ENCODE data around the gene CDH15.
A peak's percentile ranks its signal among the peaks of the same experiment; 100 is the strongest.

CDH15 gene

GRCh38 chr16:89171216-89172170 lies at the start of gene CDH15:
CDH15 (plus strand) TSS chr16:89171748; CDS start chr16:89171832, 84 bp downstream.
- DNase-seq (ENCODE audit: low spot score) = peak; percentile 97
- peak; percentile 89 for FAIRE-seq

- no peak for FAIRE-seq
- DNase-seq (ENCODE audit: low spot score) = no peak
Measured at GRCh38 chr16:89122322-89122851, 49.2 kb upstream of the CDH15 start.

GRCh38 chr16:89123001-89123830 lies 48.3 kb upstream of the CDH15 start:
- FAIRE-seq = no peak
- no peak for DNase-seq (ENCODE audit: low spot score)

- FAIRE-seq = peak; percentile 93
- DNase-seq (ENCODE audit: low spot score) = no peak
Measured at GRCh38 chr16:89123831-89124100, 47.8 kb upstream of the CDH15 start.

GRCh38 chr16:89129378-89129777 lies 42.2 kb upstream of the CDH15 start:
- no peak for DNase-seq (ENCODE audit: low spot score)
- FAIRE-seq = no peak

- DNase-seq (ENCODE audit: low spot score) (no peak), FAIRE-seq (no peak)
Measured at GRCh38 chr16:89130448-89130847, 41.1 kb upstream of the CDH15 start.

- DNase-seq (ENCODE audit: low spot score) (no peak), FAIRE-seq (no peak)
Measured at GRCh38 chr16:89131783-89132182, 39.8 kb upstream of the CDH15 start.

- no peak for DNase-seq (ENCODE audit: low spot score)
- no peak for FAIRE-seq
Measured at GRCh38 chr16:89132194-89133005, 39.1 kb upstream of the CDH15 start.

- FAIRE-seq (no peak), DNase-seq (ENCODE audit: low spot score) (no peak)
Measured at GRCh38 chr16:89133457-89134127, 38.0 kb upstream of the CDH15 start.

GRCh38 chr16:89134269-89134668 lies 37.3 kb upstream of the CDH15 start:
- FAIRE-seq (no peak), DNase-seq (ENCODE audit: low spot score) (no peak)

- FAIRE-seq (no peak), DNase-seq (ENCODE audit: low spot score) (no peak)
Measured at GRCh38 chr16:89135166-89135565, 36.4 kb upstream of the CDH15 start.

- FAIRE-seq = no peak
- no peak for DNase-seq (ENCODE audit: low spot score)
Measured at GRCh38 chr16:89135971-89136765, 35.4 kb upstream of the CDH15 start.

- no peak for DNase-seq (ENCODE audit: low spot score)
- FAIRE-seq = no peak
Measured at GRCh38 chr16:89136931-89137330, 34.6 kb upstream of the CDH15 start.

GRCh38 chr16:89137666-89138512 lies 33.7 kb upstream of the CDH15 start:
- FAIRE-seq (no peak), DNase-seq (ENCODE audit: low spot score) (no peak)

- FAIRE-seq = no peak
Measured at GRCh38 chr16:89138513-89138795, 33.1 kb upstream of the CDH15 start.

GRCh38 chr16:89138843-89139520 lies 32.6 kb upstream of the CDH15 start:
- DNase-seq (ENCODE audit: low spot score) (no peak), FAIRE-seq (no peak)

More at GRCh38 chr16:89138513-89138795, 33.1 kb upstream of the CDH15 start:
- no peak for DNase-seq (ENCODE audit: low spot score)

GRCh38 chr16:89139907-89140361 lies 31.6 kb upstream of the CDH15 start:
- FAIRE-seq = no peak
- no peak for DNase-seq (ENCODE audit: low spot score)

- FAIRE-seq (no peak), DNase-seq (ENCODE audit: low spot score) (no peak)
Measured at GRCh38 chr16:89140401-89140800, 31.1 kb upstream of the CDH15 start.

Data from urothelium cell line (cell line).